Activated naive CD4-positive, alpha-beta T cell treated with anti-CD3 and anti-CD28 coated beads for 36 hours (primary cell): Measurements from ENCODE around the gene FAN1. TPM values are rescaled to one million over a fixed set of nuclear protein-coding genes. Genes with fewer than 3 reads are reported as not detected.
A peak's percentile ranks its signal among the peaks of the same experiment; 100 is the strongest.

ENCODE experiments used
- CTCF ChIA-PET: fragments of 350-600 bp; sonication (Branson Sonifier 250); formaldehyde crosslinking; loops from one replicate; lab custom pipeline; 2021; ENCODE audit warnings: antibody characterized with exemption; lab: Charles Lee
- DNase-seq: peaks from one replicate; pipeline ENCODE4 v3.0.0-alpha.2; 2020
- H3K27ac Mint-ChIP-seq: one replicate; pipeline ENCODE4 v1.8.0; 2021; ENCODE audit warnings: mild to moderate bottlenecking, mixed read lengths
- H3K27me3 Mint-ChIP-seq: one replicate; pipeline ENCODE4 v1.8.0; 2021; ENCODE audit warnings: low read depth, mixed read lengths
- H3K36me3 Mint-ChIP-seq: one replicate; pipeline ENCODE4 v1.8.0; 2021; ENCODE audit warnings: low read depth, mixed read lengths
- H3K4me1 Mint-ChIP-seq: one replicate; pipeline ENCODE4 v1.8.0; 2021; ENCODE audit warnings: low read depth, mixed read lengths
- H3K4me3 Mint-ChIP-seq: one replicate; pipeline ENCODE4 v1.8.0; 2021; ENCODE audit warnings: mild to moderate bottlenecking, moderate library complexity, mixed read lengths
- H3K9me3 Mint-ChIP-seq: one replicate; pipeline ENCODE4 v1.8.0; 2021; ENCODE audit warnings: mixed read lengths
- intact Hi-C: fragments of 100-400 bp; cut with micrococcal nuclease; formaldehyde crosslinking; loops from one replicate; pipeline ENCODE4 v1.15.1; 2023
- total RNA-seq, 2 experiments: library from RNA; stranded (reverse); gene quantifications; one replicate each; pipeline ENCODE4 v1.2.3, GENCODE V29; 2021

The FAN1 gene
- total RNA-seq, 2 experiments from 2014 or later: 13.8 to 14.5 TPM

- Mint-ChIP-seq H3K36me3 (peaks cover 20% of the 10 kb centered on the region), H3K4me3 (no peak overlapping the region), H3K9me3 (no peaks in the 10 kb centered on the region), H3K4me1 (peaks cover 6% of the 10 kb centered on the region), H3K27me3 (no peaks in the 10 kb centered on the region), H3K27ac (no peak overlapping the region)
- no peak for DNase-seq
- intact Hi-C loops: no loop called here
- CTCF ChIA-PET: interaction anchor here (0.5 kb wide), 1 partner anchor 9 kb away, joined by 3 read pairs; no protein-coding TSS in a partner anchor
These were observed 66.0 kb downstream of the FAN1 start for GRCh38 chr15:30969724-30970123.

- intact Hi-C loops: no loop called here
These were observed 69.7 kb downstream of the FAN1 start for GRCh38 chr15:30973379-30973778.

GRCh38 chr15:30974112-30974511, 70.4 kb downstream of the FAN1 start:
- CTCF ChIA-PET: no interaction called here
- Mint-ChIP-seq H3K4me1 (peaks cover 9% of the 10 kb centered on the region), H3K27me3 (no peaks in the 10 kb centered on the region), H3K9me3 (no peaks in the 10 kb centered on the region), H3K4me3 (no peak overlapping the region), H3K27ac (no peak overlapping the region), H3K36me3 (peaks cover 23% of the 10 kb centered on the region)
- intact Hi-C loops: no loop called here
- DNase-seq: no peak

More at GRCh38 chr15:30973379-30973778, 69.7 kb downstream of the FAN1 start:
- H3K4me3 Mint-ChIP-seq: no peak overlapping the region
- no peaks in the 10 kb centered on the region for H3K27me3 Mint-ChIP-seq
- no peak overlapping the region for H3K27ac Mint-ChIP-seq
- H3K4me1 Mint-ChIP-seq: peaks cover 6% of the 10 kb centered on the region
- H3K36me3 Mint-ChIP-seq: peaks cover 20% of the 10 kb centered on the region
- no peaks in the 10 kb centered on the region for H3K9me3 Mint-ChIP-seq
- CTCF ChIA-PET: no interaction called here
- DNase-seq: no peak

GRCh38 chr15:30978328-30978727, 74.6 kb downstream of the FAN1 start:
- intact Hi-C loops: no loop called here

GRCh38 chr15:30979457-30979856, 75.7 kb downstream of the FAN1 start:
- peaks cover 37% of the 10 kb centered on the region for H3K4me1 Mint-ChIP-seq
- no peak overlapping the region for H3K27ac Mint-ChIP-seq
- no peaks in the 10 kb centered on the region for H3K27me3 Mint-ChIP-seq
- peaks cover 14% of the 10 kb centered on the region for H3K36me3 Mint-ChIP-seq
- CTCF ChIA-PET: interaction anchor here (0.6 kb wide), 1 partner anchor 291 kb away, joined by 3 read pairs; no protein-coding TSS in a partner anchor
- no peak overlapping the region for H3K4me3 Mint-ChIP-seq
- H3K9me3 Mint-ChIP-seq: no peaks in the 10 kb centered on the region
- DNase-seq: no peak
- intact Hi-C loops: no loop called here

More at GRCh38 chr15:30978328-30978727, 74.6 kb downstream of the FAN1 start:
- Mint-ChIP-seq H3K4me1 (peaks cover 31% of the 10 kb centered on the region), H3K27me3 (no peaks in the 10 kb centered on the region), H3K27ac (no peak overlapping the region), H3K36me3 (peaks cover 18% of the 10 kb centered on the region), H3K4me3 (no peak overlapping the region), H3K9me3 (no peaks in the 10 kb centered on the region)
- CTCF ChIA-PET: interaction anchor here (2.0 kb wide), 1 partner anchor 151 kb away, joined by 6 read pairs; no protein-coding TSS in a partner anchor
- no peak for DNase-seq

- H3K9me3 Mint-ChIP-seq: no peaks in the 10 kb centered on the region
- H3K4me3 Mint-ChIP-seq: no peak overlapping the region
- peaks cover 58% of the 10 kb centered on the region for H3K4me1 Mint-ChIP-seq
- CTCF ChIA-PET: interaction anchor here (0.7 kb wide), 1 partner anchor 1514 kb away, joined by 3 read pairs; no protein-coding TSS in a partner anchor
- H3K27ac Mint-ChIP-seq: no peak overlapping the region
- no peaks in the 10 kb centered on the region for H3K27me3 Mint-ChIP-seq
- H3K36me3 Mint-ChIP-seq: peaks cover 15% of the 10 kb centered on the region
- intact Hi-C loops: no loop called here
- no peak for DNase-seq
These were observed 80.4 kb downstream of the FAN1 start for GRCh38 chr15:30984118-30984517.

- Mint-ChIP-seq H3K36me3 (peaks cover 15% of the 10 kb centered on the region), H3K9me3 (no peaks in the 10 kb centered on the region), H3K4me1 (peaks cover 56% of the 10 kb centered on the region), H3K27ac (no peak overlapping the region), H3K4me3 (no peak overlapping the region), H3K27me3 (no peaks in the 10 kb centered on the region)
- intact Hi-C loops: no loop called here
- CTCF ChIA-PET: interaction anchor here (0.7 kb wide), 1 partner anchor 1515 kb away, joined by 3 read pairs; no protein-coding TSS in a partner anchor
- DNase-seq: no peak
These were observed 80.8 kb downstream of the FAN1 start for GRCh38 chr15:30984542-30984941.

GRCh38 chr15:30985081-30985531, 81.4 kb downstream of the FAN1 start:
- Mint-ChIP-seq H3K36me3 (peaks cover 13% of the 10 kb centered on the region), H3K27me3 (no peaks in the 10 kb centered on the region), H3K27ac (no peak overlapping the region), H3K4me3 (no peak overlapping the region), H3K4me1 (peaks cover 55% of the 10 kb centered on the region), H3K9me3 (no peaks in the 10 kb centered on the region)
- intact Hi-C loops: no loop called here
- CTCF ChIA-PET: interaction anchor here (0.6 kb wide), 1 partner anchor 9 kb away, joined by 5 read pairs; no protein-coding TSS in a partner anchor
- no peak for DNase-seq

GRCh38 chr15:30990036-30990435, 86.3 kb downstream of the FAN1 start:
- H3K9me3 Mint-ChIP-seq: no peaks in the 10 kb centered on the region
- intact Hi-C loops: loop anchor here (2.0 to 5.0 kb wide), 4 partner anchors 25 to 447 kb away; partner anchors contain the start of genes ARHGAP11B and KLF13
- DNase-seq: no peak
- H3K36me3 Mint-ChIP-seq: peaks cover 8% of the 10 kb centered on the region
- no peaks in the 10 kb centered on the region for H3K27me3 Mint-ChIP-seq
- no peak overlapping the region for H3K27ac Mint-ChIP-seq
- CTCF ChIA-PET: interaction anchor here (0.8 to 1.0 kb wide), 2 partner anchors 8 to 9 kb away, joined by 3 read pairs; no protein-coding TSS in a partner anchor
- H3K4me3 Mint-ChIP-seq: peak overlapping the region; percentile 92
- H3K4me1 Mint-ChIP-seq: peaks cover 33% of the 10 kb centered on the region

- Mint-ChIP-seq H3K36me3 (peaks cover 7% of the 10 kb centered on the region), H3K9me3 (no peaks in the 10 kb centered on the region), H3K27me3 (no peaks in the 10 kb centered on the region), H3K4me1 (peaks cover 31% of the 10 kb centered on the region), H3K27ac (peak overlapping the region; percentile 77), H3K4me3 (peak overlapping the region; percentile 92)
- CTCF ChIA-PET: interaction anchor here (0.8 to 1.0 kb wide), 2 partner anchors 8 to 10 kb away, joined by 3 read pairs; no protein-coding TSS in a partner anchor
- intact Hi-C loops: loop anchor here (1.0 to 5.0 kb wide), 5 partner anchors 24 to 447 kb away; partner anchors contain the start of genes ARHGAP11B, FAN1 and KLF13
- no peak for DNase-seq
These were observed 86.9 kb downstream of the FAN1 start for GRCh38 chr15:30990446-30991254.

- H3K27ac Mint-ChIP-seq: peak within 1 kb of the TSS; percentile 77
- peaks cover 5% of the 10 kb centered on the region for H3K36me3 Mint-ChIP-seq
- intact Hi-C loops: loop anchor here (1.0 to 5.0 kb wide), 5 partner anchors 23 to 446 kb away; partner anchors contain the start of genes ARHGAP11B, FAN1 and KLF13
- H3K4me3 Mint-ChIP-seq: peak within 1 kb of the TSS; percentile 92
- no peaks in the 10 kb centered on the region for H3K27me3 Mint-ChIP-seq
- H3K9me3 Mint-ChIP-seq: no peaks in the 10 kb centered on the region
- CTCF ChIA-PET: interaction anchor here (0.8 kb wide), 1 partner anchor 21 kb away, joined by 3 read pairs; no protein-coding TSS in a partner anchor
- DNase-seq: peak; percentile 65
- peaks cover 30% of the 10 kb centered on the region for H3K4me1 Mint-ChIP-seq
These were observed 87.8 kb downstream of the FAN1 start, which contains the start of gene MTMR10 for GRCh38 chr15:30991255-30992235. TSS of gene MTMR10 (minus strand) at chr15:30991628. CDS start at chr15:30991506, 122 bp downstream.
